Tibial nerve (tissue), 3 donors: ENCODE results near the gene MBOAT2.

Experiments
- CTCF ChIP-seq, 5 experiments: fragments of 200-600 bp in 3 of 5; fragments of 450-650 bp in 2 of 5; sonication (generic) in 3 of 5; IDR thresholded peaks; one replicate each; pipeline ENCODE4 v1.5.1; 2016 to 2019; ENCODE audit warnings: antibody characterized with exemption in 5 of 5, mild to moderate bottlenecking in 3 of 5, moderate library complexity in 2 of 5
- POLR2A ChIP-seq, 2 donors: fragments of 450-650 bp; IDR thresholded peaks; one replicate each; pipeline ENCODE4 v1.6.1; 2017; ENCODE audit warnings: antibody characterized with exemption in 2 of 2, mild to moderate bottlenecking in 2 of 2, moderate library complexity in 2 of 2

DNA sequence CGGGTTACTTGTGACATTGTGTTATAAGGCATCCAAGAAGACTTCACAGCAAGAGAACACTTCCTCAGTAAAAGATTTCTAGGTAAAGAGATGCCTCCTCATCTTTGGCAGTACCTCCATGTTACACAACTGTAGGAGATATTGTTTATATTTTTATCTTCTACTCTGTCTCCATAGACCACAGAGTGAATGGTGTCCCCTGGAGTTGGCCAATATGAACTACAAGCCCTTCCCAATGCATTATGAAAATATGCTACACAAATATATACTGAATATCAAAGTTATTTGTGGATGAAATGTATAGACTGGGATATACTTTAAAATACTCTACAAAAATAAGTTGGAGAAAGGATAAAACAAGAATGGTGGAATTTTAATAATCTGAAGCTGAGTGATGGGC lies 46.7 kb downstream of the MBOAT2 start:
- TF ChIP-seq CTCF (IDR thresholded peaks at IDR 0.05): no peak
- no peak for TF ChIP-seq POLR2A (IDR thresholded peaks at IDR 0.05)
